GM21381 (cell line): ENCODE data around the gene MPPE1.
"Not testable (repeated sequence)": the region's sequence is repeated elsewhere in the genome, so short reads cannot be mapped to it uniquely, and the experiment has no call there.

Experiments used
- ATAC-seq: cut with Tn5 transposase; IDR thresholded peaks from one replicate; pipeline ENCODE4 v1.9.1; 2021; ENCODE audit warnings: mild to moderate bottlenecking, moderate library complexity; ENCODE audit not compliant: unreplicated experiment

Gene MPPE1, protein sequence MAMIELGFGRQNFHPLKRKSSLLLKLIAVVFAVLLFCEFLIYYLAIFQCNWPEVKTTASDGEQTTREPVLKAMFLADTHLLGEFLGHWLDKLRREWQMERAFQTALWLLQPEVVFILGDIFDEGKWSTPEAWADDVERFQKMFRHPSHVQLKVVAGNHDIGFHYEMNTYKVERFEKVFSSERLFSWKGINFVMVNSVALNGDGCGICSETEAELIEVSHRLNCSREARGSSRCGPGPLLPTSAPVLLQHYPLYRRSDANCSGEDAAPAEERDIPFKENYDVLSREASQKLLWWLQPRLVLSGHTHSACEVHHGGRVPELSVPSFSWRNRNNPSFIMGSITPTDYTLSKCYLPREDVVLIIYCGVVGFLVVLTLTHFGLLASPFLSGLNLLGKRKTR

DNA sequence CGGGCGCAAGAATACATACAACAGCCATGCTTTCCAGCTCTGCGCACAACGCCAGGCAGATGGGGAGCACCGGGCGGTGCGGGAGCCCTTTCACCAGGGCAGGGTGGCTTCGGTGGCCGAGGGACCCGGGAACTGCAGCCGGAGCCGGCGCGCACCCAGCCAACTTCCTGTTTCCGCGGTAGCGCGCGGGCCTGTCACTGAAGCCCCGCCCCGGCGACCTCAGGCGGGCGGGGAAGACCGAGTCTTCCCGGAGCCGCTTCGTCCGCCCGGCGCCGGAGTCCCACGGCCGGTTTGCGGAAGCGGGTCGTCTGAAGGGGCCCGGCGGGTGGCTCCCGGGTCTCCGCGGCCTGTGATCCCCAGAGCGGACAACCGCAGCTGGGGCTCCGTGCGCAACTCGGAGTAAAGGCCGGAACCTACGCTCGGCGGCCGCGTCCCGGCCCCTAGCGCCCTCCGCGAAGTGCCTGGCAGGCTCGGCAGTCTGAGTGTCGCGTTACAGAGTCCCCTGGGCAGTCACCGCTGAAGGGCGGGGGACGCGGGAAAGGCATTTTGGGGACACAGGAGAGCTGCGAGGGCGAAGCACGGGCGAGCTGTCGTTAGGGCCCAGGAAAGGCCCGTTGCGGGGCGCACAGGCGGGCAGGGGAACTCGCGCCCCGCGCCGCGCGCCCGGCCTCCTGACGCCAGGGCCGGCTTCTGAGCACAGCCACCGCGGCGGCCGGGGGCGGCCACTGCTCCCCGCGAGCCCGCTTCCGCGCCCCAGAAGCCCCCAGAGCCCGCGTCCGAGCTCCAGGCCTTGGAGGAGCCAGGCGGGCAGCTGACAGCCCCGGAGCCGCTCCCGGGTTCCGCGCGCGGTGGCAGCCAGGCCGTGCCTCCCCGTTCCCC lies at the start of gene MPPE1:
Gene MPPE1, minus strand, starts transcription at position 136 of the 879 bp plus-strand sequence. CDS start 11,053 bp downstream, outside the sequence.
- ATAC-seq: peak; percentile 88

DNA sequence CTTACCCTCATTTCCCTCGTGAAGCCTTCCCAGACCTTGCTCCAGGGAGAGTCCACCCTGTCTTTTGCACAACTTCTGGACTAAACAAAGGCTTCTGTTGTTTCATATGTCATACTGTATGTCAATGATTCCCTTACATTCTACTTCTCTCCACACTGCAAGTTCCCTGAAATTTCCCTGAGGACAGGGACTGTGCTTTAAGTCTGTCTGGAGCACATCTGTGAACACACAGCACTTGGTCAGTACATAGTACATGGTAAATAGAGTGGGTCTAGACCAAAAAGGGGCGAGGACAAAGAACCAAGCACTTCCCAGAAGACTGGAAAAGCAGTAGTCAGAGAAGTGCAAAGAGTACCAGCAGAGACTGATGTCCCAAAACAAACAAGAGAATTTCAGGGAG lies 49.5 kb upstream of the MPPE1 start:
- no peak for ATAC-seq

DNA sequence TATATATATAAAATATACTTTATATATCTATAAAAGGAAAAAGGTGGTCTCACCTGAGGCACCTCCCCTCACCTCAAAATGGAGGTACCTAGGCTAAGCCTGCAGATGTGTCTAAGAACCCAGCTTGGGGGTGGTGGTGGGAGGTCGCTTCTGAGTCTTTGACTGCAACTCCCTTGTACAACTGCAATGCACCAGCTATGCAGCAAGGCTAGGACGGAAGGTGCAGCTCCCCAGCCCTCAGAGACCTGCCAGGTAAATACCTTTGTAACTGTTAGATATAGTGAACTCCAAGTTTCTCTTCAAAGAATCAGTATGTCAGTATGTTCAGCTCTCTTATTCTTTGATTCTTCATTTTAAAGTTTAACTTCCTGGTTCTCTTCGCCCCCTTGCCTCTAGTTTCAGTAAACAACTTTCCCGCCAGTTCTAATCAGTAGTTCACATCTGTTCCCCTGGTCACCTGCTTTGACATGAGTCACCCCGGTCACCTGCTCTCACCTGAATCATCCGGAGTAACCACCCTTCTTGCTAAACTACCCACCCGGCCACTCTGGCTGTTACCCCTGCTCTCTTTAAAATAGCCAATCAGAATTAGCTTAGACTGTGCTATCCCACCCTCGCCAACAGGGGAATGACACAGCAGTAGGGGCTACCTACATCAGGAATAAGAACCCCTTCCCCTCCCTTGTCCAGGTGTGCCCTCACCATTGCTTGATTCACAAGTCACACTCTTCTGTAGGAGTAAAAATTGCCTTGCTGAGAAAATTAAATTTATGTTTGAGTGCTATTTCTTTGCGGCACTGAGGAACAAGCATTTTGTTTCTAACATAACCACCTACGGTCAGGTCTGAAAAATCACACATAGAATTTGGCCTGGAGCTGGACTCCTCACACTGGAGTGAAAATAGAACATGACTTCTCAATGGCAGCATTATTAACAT lies 48.5 kb upstream of the MPPE1 start:
- no peak for ATAC-seq

DNA sequence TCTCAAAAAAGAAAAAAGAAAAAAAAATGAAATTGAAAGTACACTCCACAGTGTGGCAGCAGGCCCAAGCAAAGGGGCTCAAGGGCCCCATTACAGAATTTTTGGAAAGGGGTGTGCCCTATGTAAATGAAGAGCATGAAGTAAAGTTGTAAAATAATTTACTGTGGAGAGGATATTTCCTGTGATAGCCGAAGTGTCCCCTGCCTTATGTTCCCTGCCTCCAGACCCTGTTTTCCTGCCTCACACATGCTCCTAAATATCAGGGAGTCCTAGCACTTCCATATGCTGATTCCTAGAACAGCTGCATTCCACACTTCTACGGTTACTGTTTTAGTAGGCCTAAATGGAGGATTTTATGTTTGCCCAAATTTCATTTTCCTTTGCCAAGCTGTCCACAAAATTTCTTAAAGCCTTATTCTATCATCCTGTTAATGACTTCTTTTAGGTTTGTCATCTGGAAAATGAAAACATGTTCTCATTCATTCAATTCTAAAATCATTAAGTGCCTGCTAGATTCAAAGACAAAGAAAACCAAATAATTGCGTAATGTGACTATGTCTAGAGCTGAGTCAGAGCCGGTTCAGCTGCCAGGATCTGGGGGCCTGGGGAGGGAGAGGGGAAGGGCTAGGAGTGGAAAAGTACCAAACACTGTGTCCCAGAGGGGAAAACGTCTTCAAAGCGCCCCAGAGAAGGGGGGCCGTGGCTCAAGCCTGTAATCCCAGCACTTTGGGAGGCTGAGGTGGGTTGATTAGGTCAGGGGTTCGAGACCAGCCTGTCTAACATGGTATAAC lies 47.3 kb upstream of the MPPE1 start:
- no peak for ATAC-seq

DNA sequence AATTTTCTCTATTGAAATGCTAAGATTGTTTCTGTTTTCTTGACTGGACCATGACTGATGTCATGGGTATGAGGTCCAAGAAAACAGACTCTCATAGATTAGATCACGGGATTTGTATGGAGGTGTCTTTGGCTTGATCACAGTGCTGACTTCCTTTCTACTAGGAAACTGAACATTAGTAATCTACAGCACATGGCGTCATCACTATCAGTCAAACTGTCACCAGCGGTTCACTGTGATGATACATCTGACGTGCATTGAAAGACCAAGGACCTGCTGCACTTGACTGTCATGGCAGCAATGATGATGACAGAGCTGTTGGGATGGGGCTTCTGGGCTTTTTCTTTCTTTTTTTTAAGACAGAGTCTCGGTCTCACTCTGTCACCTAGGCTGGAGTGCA lies 45.0 kb upstream of the MPPE1 start:
- no peak for ATAC-seq

DNA sequence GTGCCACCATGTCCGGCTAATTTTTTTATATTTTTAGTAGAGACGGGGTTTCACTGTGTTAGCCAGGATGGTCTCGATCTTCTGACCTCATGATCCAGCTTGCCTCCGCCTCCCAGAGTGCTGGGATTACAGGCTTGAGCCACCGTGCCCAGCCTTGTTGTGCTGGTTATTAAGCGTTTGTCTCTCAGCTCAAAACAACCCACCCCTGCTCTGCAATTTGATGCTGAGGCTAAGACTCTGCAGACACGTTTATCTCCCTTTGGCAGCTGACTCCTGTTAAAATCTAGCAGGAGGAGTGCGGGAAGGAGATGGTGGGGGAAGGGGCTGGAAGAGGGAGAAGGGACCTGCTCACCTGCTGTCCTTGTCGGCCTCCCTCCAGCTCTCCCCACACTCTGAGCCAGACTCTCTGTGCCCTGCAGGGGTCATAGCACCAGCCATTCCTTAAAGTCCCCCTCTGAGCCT lies 43.3 kb upstream of the MPPE1 start:
- no peak for ATAC-seq

DNA sequence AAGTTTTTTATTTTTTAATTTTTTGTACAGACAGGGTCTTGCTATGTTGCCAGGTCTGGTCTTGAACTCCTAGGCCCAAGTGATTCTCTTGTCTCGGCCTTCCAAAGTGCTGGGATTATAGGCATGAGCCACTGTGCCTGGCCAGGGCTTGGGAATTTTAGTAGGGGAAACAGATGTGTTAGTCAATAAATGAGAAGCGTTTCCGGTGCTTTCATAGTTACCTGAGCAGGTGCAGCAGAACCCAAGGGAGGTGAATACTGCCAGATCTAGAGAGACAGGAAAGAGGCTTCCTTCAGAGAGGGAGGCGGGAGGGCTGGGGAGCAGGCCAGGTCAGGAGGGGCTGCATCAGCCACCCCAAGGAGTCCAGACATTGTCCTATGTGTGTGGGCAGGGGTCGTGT lies 42.7 kb upstream of the MPPE1 start:
- no peak for ATAC-seq

DNA sequence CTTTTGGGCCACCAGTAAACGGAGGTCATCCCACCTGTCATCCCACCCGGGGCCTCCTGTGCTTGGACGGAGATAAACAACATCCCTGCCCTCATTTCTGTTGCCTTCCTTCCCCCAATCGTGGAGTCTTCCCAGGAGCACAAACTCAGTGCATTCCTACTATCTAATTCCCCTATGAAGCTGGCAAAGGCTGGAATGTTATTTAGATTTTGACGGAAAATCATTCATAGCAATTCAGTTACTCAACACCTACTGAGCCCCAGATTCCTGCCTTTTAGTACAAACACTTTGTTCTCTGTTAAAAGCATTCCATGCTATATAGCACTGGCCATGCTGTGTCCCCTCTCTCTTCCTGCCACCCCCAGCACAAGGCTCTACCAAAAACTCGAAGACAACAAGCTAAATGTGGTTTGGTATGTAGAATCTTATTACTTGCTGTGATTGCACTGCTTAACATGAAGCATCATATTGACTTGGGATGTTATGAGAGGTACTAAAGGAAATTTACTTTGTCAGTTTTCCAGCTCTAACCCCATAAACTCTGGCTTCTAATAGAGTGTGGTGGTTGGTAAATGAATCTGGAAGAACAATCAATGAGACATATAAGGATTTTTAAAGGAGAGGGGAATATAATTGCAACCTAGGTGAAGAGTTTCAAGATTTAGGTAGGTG lies 40.9 kb upstream of the MPPE1 start:
- ATAC-seq: no peak

DNA sequence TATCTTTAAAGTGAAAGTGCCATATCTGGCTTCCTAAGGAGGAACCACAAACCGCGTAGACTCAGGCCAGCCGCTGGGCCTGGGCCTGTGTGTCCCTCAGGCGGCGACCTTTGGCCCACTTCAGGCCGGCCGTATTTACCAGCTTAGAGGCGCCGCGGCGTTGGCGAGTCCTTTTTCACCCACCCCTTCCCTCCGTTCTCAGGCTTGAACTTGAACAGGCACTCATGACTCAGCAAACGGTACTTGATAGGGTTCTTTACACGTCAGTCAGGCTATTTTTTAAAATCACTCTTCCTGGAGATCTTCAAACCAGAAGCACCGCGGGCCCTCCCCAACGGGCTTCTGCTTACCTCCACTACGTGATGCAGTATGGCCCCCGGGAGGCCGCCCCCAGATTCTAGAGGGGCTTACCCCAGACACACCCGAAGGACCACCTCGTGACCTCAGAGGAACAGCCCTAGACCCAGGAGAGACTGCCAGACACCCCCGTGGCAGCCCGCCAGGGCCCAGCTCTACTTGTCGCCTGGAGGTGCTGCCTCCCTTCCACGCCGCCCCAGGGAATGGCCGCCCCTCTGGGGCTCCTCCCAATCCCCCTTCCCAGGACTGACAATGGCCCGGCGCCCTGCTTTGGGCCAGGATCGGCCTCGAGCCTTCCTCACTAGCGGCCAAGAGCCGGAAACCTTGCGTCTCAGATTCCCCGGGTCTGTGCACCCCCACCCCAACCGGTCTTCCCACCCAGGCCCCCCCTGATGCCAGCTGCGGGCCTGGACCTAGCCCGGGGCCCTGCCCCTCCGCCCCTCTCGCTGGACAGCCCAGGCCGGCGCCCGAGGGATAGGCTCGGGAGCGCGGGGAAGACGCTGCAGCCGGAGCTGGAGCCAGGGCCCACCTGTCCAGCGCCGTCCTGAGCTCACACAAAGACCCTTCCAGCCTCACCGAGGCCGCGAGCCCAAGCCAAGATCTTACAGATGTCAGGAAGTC lies 39.4 kb upstream of the MPPE1 start:
- peak; percentile 90 for ATAC-seq

DNA sequence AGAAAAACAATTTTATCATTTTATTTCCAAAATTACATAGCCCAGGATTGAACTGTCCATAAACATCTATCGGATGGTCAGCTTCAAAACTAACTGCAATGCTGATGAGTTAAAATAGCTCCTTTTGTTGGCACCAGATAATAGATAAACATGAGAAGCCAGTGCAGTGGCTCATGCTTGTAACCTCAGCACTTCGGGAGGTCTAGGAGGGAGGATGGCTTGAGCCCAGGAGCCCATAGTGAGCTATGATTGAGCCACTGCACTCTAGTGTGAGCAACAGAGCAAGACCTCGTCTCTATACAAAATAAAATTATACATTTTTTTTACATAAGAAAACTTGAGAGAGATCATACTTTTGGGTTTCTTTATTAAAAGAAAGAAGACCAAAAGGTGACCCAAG lies 38.6 kb upstream of the MPPE1 start:
- no peak for ATAC-seq

DNA sequence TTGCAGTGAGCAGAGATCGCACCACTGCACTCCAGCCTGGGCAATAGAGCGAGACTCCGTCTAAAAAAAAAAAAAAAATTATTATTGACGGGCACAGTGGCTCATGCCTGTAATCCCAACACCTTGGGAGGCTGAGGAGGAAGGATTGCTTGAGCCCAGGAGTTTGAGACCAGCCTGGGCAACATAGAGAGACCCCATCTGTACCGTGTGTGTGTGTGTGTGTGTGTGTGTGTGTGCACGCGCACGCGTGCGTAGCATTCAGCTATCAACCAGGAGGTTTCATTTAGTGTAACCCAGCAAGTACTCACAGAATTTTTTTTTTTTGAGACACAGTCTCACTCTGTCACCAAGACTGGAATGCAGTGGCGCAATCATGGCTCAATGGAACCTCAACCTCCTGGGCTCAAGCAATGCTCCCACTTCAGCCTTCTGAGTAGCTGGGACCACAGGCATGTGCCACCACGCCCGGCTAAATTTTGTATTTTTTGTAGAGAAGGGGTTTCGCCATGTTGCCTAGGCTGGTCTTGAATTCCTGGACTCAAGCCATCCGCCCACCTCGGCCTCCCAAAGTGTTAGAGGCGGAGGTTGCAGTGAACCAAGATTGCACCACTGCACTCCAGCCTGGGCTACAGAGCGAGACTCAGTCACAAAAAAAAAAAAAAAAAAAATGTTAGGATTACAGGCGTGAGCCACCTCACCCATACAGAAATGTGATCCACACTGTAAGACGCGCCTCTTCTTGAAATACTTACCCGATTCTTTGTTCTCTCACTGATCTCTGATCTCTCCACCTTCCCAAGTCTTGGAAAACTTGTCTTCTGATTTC lies 37.9 kb upstream of the MPPE1 start:
- ATAC-seq: not testable (repeated sequence)

DNA sequence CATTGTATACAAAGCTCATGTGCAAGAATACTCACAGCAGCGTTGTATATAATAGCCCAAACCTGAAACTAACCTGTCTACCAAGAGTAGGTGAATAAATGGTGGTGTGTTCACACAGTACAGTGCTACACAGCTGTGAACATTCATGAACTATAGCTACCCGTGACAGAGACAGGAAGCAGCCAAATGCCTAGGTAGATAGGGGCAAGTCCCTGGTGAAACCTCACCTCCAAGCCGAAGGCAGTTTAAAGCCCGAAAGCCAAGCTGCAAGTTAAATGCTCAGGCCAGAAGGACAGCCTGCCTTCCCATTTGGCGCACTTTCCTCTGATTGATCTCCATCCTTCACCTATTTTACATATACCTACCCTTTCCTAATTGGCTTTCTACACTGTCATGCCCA lies 36.7 kb upstream of the MPPE1 start:
- no peak for ATAC-seq

DNA sequence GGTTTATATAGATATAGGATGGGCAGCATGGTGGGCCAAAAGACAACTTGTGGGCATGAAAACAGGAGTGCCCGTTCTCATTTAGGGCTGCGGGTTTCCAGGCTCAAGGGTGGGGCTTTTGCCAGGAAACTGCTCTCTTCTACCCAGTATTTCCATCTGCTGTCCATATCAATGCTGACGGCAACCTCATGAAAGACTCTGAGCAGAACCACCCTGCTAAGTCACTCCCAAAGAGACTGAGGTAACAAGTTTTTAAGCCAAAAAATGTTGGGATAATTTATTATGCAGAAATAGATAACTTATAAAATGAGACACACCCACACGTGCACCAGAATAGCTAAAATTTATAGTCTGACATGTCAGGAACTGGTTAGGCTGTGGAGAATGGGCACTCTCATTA lies 36.1 kb upstream of the MPPE1 start:
- no peak for ATAC-seq

DNA sequence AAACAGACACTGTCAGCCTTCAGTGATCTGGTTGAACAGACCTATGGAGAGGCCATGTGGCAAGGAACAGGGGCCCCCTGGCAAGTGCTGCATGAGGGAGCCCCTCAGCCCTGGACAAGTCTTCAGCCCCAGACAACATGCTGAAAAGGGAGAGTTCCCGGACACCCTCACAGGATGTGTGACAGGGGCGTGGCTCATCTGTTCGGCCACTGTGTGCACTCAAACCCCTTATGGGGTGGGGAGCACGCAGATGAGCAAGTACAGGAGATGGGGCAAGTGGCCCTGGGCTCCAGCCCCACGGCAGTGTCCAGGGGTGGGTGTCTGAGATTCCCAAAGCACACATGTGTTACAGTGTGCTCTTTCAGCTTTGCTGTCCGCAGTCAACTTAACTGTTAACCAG lies 35.4 kb upstream of the MPPE1 start:
- no peak for ATAC-seq

DNA sequence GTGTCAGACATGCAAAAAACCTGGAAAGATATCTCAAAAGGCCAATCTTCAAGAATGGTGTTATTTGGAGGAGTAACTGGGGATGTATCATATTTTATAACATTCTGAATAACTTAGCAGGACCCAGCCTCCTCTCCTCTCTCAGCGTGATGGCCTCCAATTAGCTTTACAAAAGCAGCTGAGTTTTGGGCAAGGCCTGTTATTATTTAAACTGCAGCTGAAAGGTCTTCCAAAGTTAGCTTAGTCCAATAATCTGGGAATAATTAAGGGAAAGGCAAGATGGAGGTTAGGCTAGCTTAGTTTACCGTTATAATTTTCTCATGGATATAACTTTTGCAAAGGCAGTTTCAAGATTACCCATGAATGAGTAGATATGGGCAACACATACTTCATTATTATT lies 32.8 kb upstream of the MPPE1 start:
- ATAC-seq: no peak

DNA sequence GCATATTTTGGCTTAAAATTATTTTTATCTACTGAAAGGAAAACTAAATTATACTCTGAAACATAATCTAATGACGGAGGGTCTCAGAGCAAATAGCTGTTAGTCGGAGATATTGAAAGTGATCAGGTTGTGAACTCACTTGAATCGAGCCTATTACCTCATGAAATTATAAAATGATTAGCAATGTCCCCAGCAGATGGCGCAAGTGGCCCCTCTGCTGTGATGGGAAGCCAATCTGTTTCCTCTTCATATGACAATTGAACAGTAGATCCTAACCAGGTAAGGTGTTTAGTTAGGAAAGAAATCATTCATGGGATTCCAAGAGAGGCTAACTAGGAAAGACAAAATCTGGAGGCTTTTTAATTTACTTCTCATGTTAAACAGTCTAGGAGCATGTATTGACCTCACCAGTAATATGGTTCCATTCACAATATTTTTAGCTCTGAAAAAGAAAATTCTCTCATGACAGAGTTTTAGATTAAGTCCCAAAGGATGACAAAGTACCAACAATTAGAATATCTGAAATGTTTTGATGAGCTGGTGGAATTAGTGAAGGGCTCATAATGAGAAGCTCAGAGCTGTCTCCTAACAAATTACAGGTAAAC lies 29.9 kb upstream of the MPPE1 start:
- ATAC-seq: peak; percentile 54

DNA sequence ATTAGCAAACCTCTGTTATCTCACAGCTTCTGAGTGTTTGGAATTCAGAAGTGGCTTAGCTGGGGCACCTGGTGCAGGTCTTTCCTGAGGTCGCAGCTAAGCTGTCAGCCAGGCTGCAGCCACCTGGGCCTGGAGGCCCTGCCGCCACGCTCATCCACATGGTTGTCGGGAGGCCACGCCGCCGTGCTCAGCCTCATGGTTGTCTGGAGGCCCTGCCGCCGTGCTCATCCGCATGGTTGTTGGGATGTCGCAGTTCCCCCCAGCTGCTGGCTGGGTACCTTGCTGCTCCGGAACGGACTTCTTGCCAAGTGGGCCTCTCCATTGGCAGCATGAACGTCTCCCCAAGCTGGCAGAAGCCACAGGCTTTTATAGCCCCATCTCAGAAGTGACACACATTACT lies 24.3 kb upstream of the MPPE1 start:
- no peak for ATAC-seq
